Inferior parietal cortex (tissue), 1 donor: ENCODE results near the gene NPIPB6.
A peak's percentile ranks its signal among the peaks of the same experiment; 100 is the strongest.
"Not testable (repeated sequence)": the region's sequence is repeated elsewhere in the genome, so short reads cannot be mapped to it uniquely, and the experiment has no call there.

ENCODE experiments used
- DNase-seq: peaks from one replicate; pipeline ENCODE4 v3.0.0-alpha.2; 2016; ENCODE audit errors: extremely low spot score

NPIPB6 gene

GRCh38 chr16:28363408-28363807 lies at the start of gene NPIPB6:
TSS of gene NPIPB6 (minus strand) at chr16:28363508. CDS start at chr16:28362822, 686 bp downstream.
- not testable (repeated sequence) for DNase-seq

- DNase-seq = not testable (repeated sequence)
Observed at GRCh38 chr16:28403220-28404072, 40.1 kb upstream of the NPIPB6 start, which contains the start of gene EIF3CL. TSS of gene EIF3CL (minus strand) at chr16:28403841. CDS start at chr16:28403618, 223 bp downstream.

- not testable (repeated sequence) for DNase-seq
Observed at GRCh38 chr16:28392054-28392453, 28.7 kb upstream of the NPIPB6 start.

- DNase-seq = not testable (repeated sequence)
Observed at GRCh38 chr16:28382177-28382867, 19.0 kb upstream of the NPIPB6 start.

- not testable (repeated sequence) for DNase-seq
Observed at GRCh38 chr16:28377822-28378221, 14.5 kb upstream of the NPIPB6 start.

- not testable (repeated sequence) for DNase-seq
Observed at GRCh38 chr16:28377108-28377625, 13.9 kb upstream of the NPIPB6 start.

GRCh38 chr16:28375115-28375514 lies 11.8 kb upstream of the NPIPB6 start:
- not testable (repeated sequence) for DNase-seq

- DNase-seq = not testable (repeated sequence)
Observed at GRCh38 chr16:28374281-28374680, 11.0 kb upstream of the NPIPB6 start.

GRCh38 chr16:28367926-28368325 lies 4.6 kb upstream of the NPIPB6 start:
- not testable (repeated sequence) for DNase-seq

- DNase-seq = not testable (repeated sequence)
Observed at GRCh38 chr16:28364268-28365173, 1.2 kb upstream of the NPIPB6 start.

GRCh38 chr16:28362600-28362999 lies 708 bp downstream of the NPIPB6 start:
- not testable (repeated sequence) for DNase-seq

GRCh38 chr16:28338230-28338629 lies 25.1 kb downstream of the NPIPB6 start:
- DNase-seq = not testable (repeated sequence)

- not testable (repeated sequence) for DNase-seq
Observed at GRCh38 chr16:28336940-28337710, 26.2 kb downstream of the NPIPB6 start.

- not testable (repeated sequence) for DNase-seq
Observed at GRCh38 chr16:28335678-28336077, 27.6 kb downstream of the NPIPB6 start.

- DNase-seq = not testable (repeated sequence)
Observed at GRCh38 chr16:28332632-28333031, 30.7 kb downstream of the NPIPB6 start.

- DNase-seq = not testable (repeated sequence)
Observed at GRCh38 chr16:28330981-28331380, 32.3 kb downstream of the NPIPB6 start.

GRCh38 chr16:28330232-28330631 lies 33.1 kb downstream of the NPIPB6 start:
- not testable (repeated sequence) for DNase-seq

- DNase-seq = peak; percentile 32
Observed at GRCh38 chr16:28326881-28327610, 36.3 kb downstream of the NPIPB6 start.

- DNase-seq = no peak
Observed at GRCh38 chr16:28324887-28325279, 38.4 kb downstream of the NPIPB6 start.
